AG08396 (cell line): ENCODE measurements around the gene CAMK1D.

Experiments used
- DNase-seq: peaks from one replicate; pipeline ENCODE4 v3.0.0; 2012; ENCODE audit warnings: low spot score, mixed read lengths

CAMK1D gene

GRCh38 chr10:12375076-12375504, 25.7 kb downstream of the CAMK1D start:
- no peak for DNase-seq

GRCh38 chr10:12376211-12376610, 26.9 kb downstream of the CAMK1D start:
- DNase-seq, result no peak

- no peak for DNase-seq
These were observed 28.4 kb downstream of the CAMK1D start for GRCh38 chr10:12377658-12378290.

GRCh38 chr10:12380999-12381398, 31.7 kb downstream of the CAMK1D start:
- DNase-seq, result no peak

- DNase-seq, result no peak
These were observed 32.3 kb downstream of the CAMK1D start for GRCh38 chr10:12381536-12382156.

GRCh38 chr10:12382157-12382548, 32.8 kb downstream of the CAMK1D start:
- DNase-seq, result no peak

- no peak for DNase-seq
These were observed 33.7 kb downstream of the CAMK1D start for GRCh38 chr10:12382956-12383531.

GRCh38 chr10:12384906-12385305, 35.6 kb downstream of the CAMK1D start:
- DNase-seq, result no peak

- DNase-seq, result no peak
These were observed 38.3 kb downstream of the CAMK1D start for GRCh38 chr10:12387561-12388210.

GRCh38 chr10:12388671-12389070, 39.3 kb downstream of the CAMK1D start:
- no peak for DNase-seq

GRCh38 chr10:12389154-12389734, 39.9 kb downstream of the CAMK1D start:
- no peak for DNase-seq

- no peak for DNase-seq
These were observed 41.4 kb downstream of the CAMK1D start for GRCh38 chr10:12390733-12391132.

GRCh38 chr10:12391206-12391605, 41.9 kb downstream of the CAMK1D start:
- no peak for DNase-seq

GRCh38 chr10:12393831-12394230, 44.5 kb downstream of the CAMK1D start:
- no peak for DNase-seq

GRCh38 chr10:12394241-12395033, 45.1 kb downstream of the CAMK1D start:
- peak; percentile 21 for DNase-seq

- DNase-seq, result no peak
These were observed 46.7 kb downstream of the CAMK1D start for GRCh38 chr10:12396093-12396492.

- DNase-seq, result no peak
These were observed 47.2 kb downstream of the CAMK1D start for GRCh38 chr10:12396567-12396966.

- DNase-seq, result no peak
These were observed 48.0 kb downstream of the CAMK1D start for GRCh38 chr10:12397147-12397896.

- DNase-seq, result no peak
These were observed 48.6 kb downstream of the CAMK1D start for GRCh38 chr10:12397941-12398340.

- no peak for DNase-seq
These were observed 51.1 kb downstream of the CAMK1D start for GRCh38 chr10:12400266-12400931.

GRCh38 chr10:12401466-12401865, 52.1 kb downstream of the CAMK1D start:
- DNase-seq, result no peak
